Ectodermal cell (in vitro differentiated cells): ENCODE data around the gene CPS1.

Source experiments
- H3K27ac ChIP-seq: 2 replicates; pipeline ENCODE4 v1.7.0; 2013; ENCODE audit warnings: mild to moderate bottlenecking, low read depth, low read length; ENCODE audit not compliant: insufficient read depth, poor library complexity, severe bottlenecking
- H3K27me3 ChIP-seq: 2 replicates; pipeline ENCODE4 v1.7.0; 2013; ENCODE audit warnings: mild to moderate bottlenecking, low read length; ENCODE audit not compliant: insufficient read depth, control insufficient read depth, poor library complexity, severe bottlenecking
- H3K36me3 ChIP-seq: one replicate; pipeline ENCODE4 v1.7.0; 2013; ENCODE audit warnings: low read length; ENCODE audit not compliant: control insufficient read depth, insufficient read depth
- H3K4me1 ChIP-seq: one replicate; pipeline ENCODE4 v1.7.0; 2013; ENCODE audit warnings: low read length; ENCODE audit not compliant: control insufficient read depth, insufficient read depth
- H3K4me3 ChIP-seq: 2 replicates; pipeline ENCODE4 v1.7.0; 2013; ENCODE audit warnings: low read depth, low read length, control low read depth; ENCODE audit not compliant: insufficient read depth
- H3K9me3 ChIP-seq: 2 replicates; pipeline ENCODE4 v1.7.0; 2013; ENCODE audit warnings: mild to moderate bottlenecking, low read length, moderate library complexity; ENCODE audit not compliant: control insufficient read depth
- WGBS, 2 experiments: methylation state at CpG; one replicate each; pipeline ENCODE4 v1.1.7; 2013; ENCODE audit warnings: missing lambda C conversion rate in 2 of 2; 5-methylcytosine and 5-hydroxymethylcytosine counted together

CPS1 gene

GRCh38 chr2:210715560-210716082, 159.2 kb downstream of the CPS1 start:
- Histone ChIP-seq H3K27ac (no peak overlapping the region), H3K4me3 (no peak overlapping the region), H3K9me3 (no peaks in the 10 kb centered on the region), H3K36me3 (no peaks in the 10 kb centered on the region), H3K4me1 (no peaks in the 10 kb centered on the region), H3K27me3 (no peaks in the 10 kb centered on the region)
- 89 to 93% methylated on average over 4 to 5 of the region's 5 CpGs for WGBS, 2 experiments

- no peaks in the 10 kb centered on the region for H3K9me3 ChIP-seq
- H3K36me3 ChIP-seq: no peaks in the 10 kb centered on the region
- no peak overlapping the region for H3K4me3 ChIP-seq
- WGBS, 2 experiments: 74 to 76% methylated on average over 3 of the region's 3 CpGs
- H3K27me3 ChIP-seq: no peaks in the 10 kb centered on the region
- H3K4me1 ChIP-seq: no peaks in the 10 kb centered on the region
- no peak overlapping the region for H3K27ac ChIP-seq
These were observed 162.1 kb downstream of the CPS1 start for GRCh38 chr2:210718503-210718902.

GRCh38 chr2:210722092-210722491, 165.7 kb downstream of the CPS1 start:
- no peak overlapping the region for H3K4me3 ChIP-seq
- H3K36me3 ChIP-seq: no peaks in the 10 kb centered on the region
- 97 to 99% methylated on average over 3 of the region's 3 CpGs for WGBS, 2 experiments
- no peaks in the 10 kb centered on the region for H3K27me3 ChIP-seq
- H3K9me3 ChIP-seq: no peaks in the 10 kb centered on the region
- H3K27ac ChIP-seq: no peak overlapping the region
- no peaks in the 10 kb centered on the region for H3K4me1 ChIP-seq

GRCh38 chr2:210727549-210727948, 171.2 kb downstream of the CPS1 start:
- Histone ChIP-seq H3K9me3 (no peaks in the 10 kb centered on the region), H3K27ac (no peak overlapping the region), H3K36me3 (no peaks in the 10 kb centered on the region), H3K4me1 (no peaks in the 10 kb centered on the region), H3K4me3 (no peak overlapping the region), H3K27me3 (no peaks in the 10 kb centered on the region)
